MM.1S (cell line): Measurements from ENCODE around the gene NAALADL2.

ENCODE experiments used
- DNase-seq: peaks from one replicate; pipeline ENCODE4 v3.0.0-alpha.2; 2015
- H2AFZ ChIP-seq: fragments of 300-600 bp; sonication (generic); 2 replicates; pipeline ENCODE4 v1.6.0; 2016; ENCODE audit warnings: antibody characterized with exemption, low read length
- H3F3A ChIP-seq: fragments of 300-600 bp; sonication (generic); 2 replicates; pipeline ENCODE4 v1.6.1; 2016; ENCODE audit warnings: mild to moderate bottlenecking, antibody characterized with exemption, low read length, moderate library complexity, mixed read lengths; ENCODE audit not compliant: insufficient read depth
- H3K27ac ChIP-seq: fragments of 300-600 bp; sonication (generic); 2 replicates; pipeline ENCODE4 v1.5.1; 2016; ENCODE audit warnings: mild to moderate bottlenecking, low read length
- H3K27me3 ChIP-seq: fragments of 300-600 bp; sonication (generic); replicated peaks from 2 replicates; pipeline ENCODE4 v1.6.0; 2016; ENCODE audit warnings: low read length; ENCODE audit not compliant: insufficient read depth
- H3K36me3 ChIP-seq: fragments of 300-600 bp; sonication (generic); replicated peaks from 2 replicates; pipeline ENCODE4 v1.6.1; 2016; ENCODE audit warnings: mild to moderate bottlenecking, low read length, mixed read lengths; ENCODE audit not compliant: insufficient read depth
- H3K4me1 ChIP-seq: fragments of 300-600 bp; sonication (generic); 2 replicates; pipeline ENCODE4 v1.6.1; 2016; ENCODE audit warnings: low read length, mixed read lengths
- H3K4me2 ChIP-seq: fragments of 300-600 bp; sonication (generic); 2 replicates; pipeline ENCODE4 v1.6.0; 2016; ENCODE audit warnings: low read depth, low read length
- H3K4me3 ChIP-seq: fragments of 300-600 bp; sonication (generic); 2 replicates; pipeline ENCODE4 v1.5.1; 2016; ENCODE audit warnings: low read length, mixed read lengths
- H3K79me2 ChIP-seq: fragments of 300-600 bp; sonication (generic); 2 replicates; pipeline ENCODE4 v1.6.1; 2016; ENCODE audit warnings: mixed run types, low read length, mixed read lengths
- H3K9ac ChIP-seq: fragments of 300-600 bp; sonication (generic); 2 replicates; pipeline ENCODE4 v1.6.1; 2016; ENCODE audit warnings: low read length, mixed read lengths
- H3K9me2 ChIP-seq: fragments of 300-600 bp; sonication (generic); replicated peaks from 2 replicates; pipeline ENCODE4 v1.6.1; 2016; ENCODE audit warnings: mild to moderate bottlenecking, low read length, mixed read lengths; ENCODE audit not compliant: insufficient read depth
- H3K9me3 ChIP-seq: fragments of 300-600 bp; sonication (generic); replicated peaks from 2 replicates; pipeline ENCODE4 v1.6.1; 2016; ENCODE audit warnings: mild to moderate bottlenecking, low read length, mixed read lengths; ENCODE audit not compliant: insufficient read depth
- H4K20me1 ChIP-seq: fragments of 300-600 bp; sonication (generic); 2 replicates; pipeline ENCODE4 v1.6.1; 2016; ENCODE audit warnings: mild to moderate bottlenecking, low read length, moderate library complexity, mixed read lengths; ENCODE audit not compliant: insufficient read depth
- CTCF ChIP-seq: fragments of 300-600 bp; sonication (generic); IDR thresholded peaks from 2 replicates; pipeline ENCODE4 v1.5.1; 2016; ENCODE audit warnings: antibody characterized with exemption, low read length, mixed read lengths
- EZH2 ChIP-seq: fragments of 300-600 bp; sonication (generic); optimal IDR thresholded peaks from 2 replicates; pipeline ENCODE3; 2017; ENCODE audit warnings: low read depth, mild to moderate bottlenecking, antibody characterized with exemption, low read length, mixed read lengths
- EZH2phosphoT487 ChIP-seq: fragments of 300-600 bp; sonication (generic); IDR thresholded peaks from 2 replicates; pipeline ENCODE4 v1.6.1; 2018; ENCODE audit warnings: antibody characterized with exemption, low read length

The NAALADL2 gene

GRCh38 chr3:175620093-175620492 is 761.0 kb downstream of the NAALADL2 start:
- Histone ChIP-seq H3K36me3 (no peaks in the 10 kb centered on the region), H3K27me3 (no peaks in the 10 kb centered on the region), H3K27ac (no peak overlapping the region), H3K4me2 (no peak overlapping the region), H3K4me3 (no peak overlapping the region), H2AFZ (no peak overlapping the region), H3K9me2 (no peaks in the 10 kb centered on the region), H4K20me1 (no peaks in the 10 kb centered on the region), H3F3A (no peaks in the 10 kb centered on the region), H3K9ac (no peak overlapping the region), H3K9me3 (no peaks in the 10 kb centered on the region), H3K79me2 (no peaks in the 10 kb centered on the region), H3K4me1 (no peaks in the 10 kb centered on the region)
- TF ChIP-seq EZH2phosphoT487 (no peak), EZH2 (no peak), CTCF (no peak)
- no peak for DNase-seq

GRCh38 chr3:175620532-175620931 is 761.4 kb downstream of the NAALADL2 start:
- Histone ChIP-seq H4K20me1 (no peaks in the 10 kb centered on the region), H3K9ac (no peak overlapping the region), H3K9me3 (no peaks in the 10 kb centered on the region), H3K4me1 (no peaks in the 10 kb centered on the region), H3K4me2 (no peak overlapping the region), H3K79me2 (no peaks in the 10 kb centered on the region), H3F3A (no peaks in the 10 kb centered on the region), H3K9me2 (no peaks in the 10 kb centered on the region), H3K4me3 (no peak overlapping the region), H3K27ac (no peak overlapping the region), H3K27me3 (no peaks in the 10 kb centered on the region), H3K36me3 (no peaks in the 10 kb centered on the region), H2AFZ (no peak overlapping the region)
- no peak for DNase-seq
- no peak for TF ChIP-seq CTCF
- TF ChIP-seq EZH2 = no peak
- no peak for TF ChIP-seq EZH2phosphoT487

- H3K4me2 ChIP-seq = no peak overlapping the region
- no peaks in the 10 kb centered on the region for H3K36me3 ChIP-seq
- H3K27me3 ChIP-seq = no peaks in the 10 kb centered on the region
- no peaks in the 10 kb centered on the region for H3K4me1 ChIP-seq
- TF ChIP-seq EZH2 (no peak), CTCF (no peak), EZH2phosphoT487 (no peak)
- H3K9ac ChIP-seq = no peak overlapping the region
- no peak overlapping the region for H3K4me3 ChIP-seq
- DNase-seq = no peak
- no peak overlapping the region for H3K27ac ChIP-seq
- H4K20me1 ChIP-seq = no peaks in the 10 kb centered on the region
- no peaks in the 10 kb centered on the region for H3K9me3 ChIP-seq
- no peak overlapping the region for H2AFZ ChIP-seq
- H3F3A ChIP-seq = no peaks in the 10 kb centered on the region
- H3K79me2 ChIP-seq = no peaks in the 10 kb centered on the region
- no peaks in the 10 kb centered on the region for H3K9me2 ChIP-seq
These were observed 781.8 kb downstream of the NAALADL2 start for GRCh38 chr3:175640958-175641357.
